K562 (cell line): ENCODE results near the gene MEF2D. TPM values are rescaled to one million over a fixed set of nuclear protein-coding genes. Genes with fewer than 3 reads are reported as not detected.
A peak's percentile ranks its signal among the peaks of the same experiment; 100 is the strongest.

Experiments used
- GABPB1 ChIP-seq: sonication (generic); formaldehyde crosslinking; IDR thresholded peaks from 2 replicates; pipeline ENCODE4 v1.8.0; 2022; ENCODE audit warnings: mild to moderate bottlenecking, missing genetic modification reagents
- MECOM ChIP-seq: fragments of 250-450 bp; sonication (Bioruptor Pico); IDR thresholded peaks from 2 replicates; pipeline ENCODE4 v1.8.0; 2022; ENCODE audit warnings: inconsistent platforms
- NR2C2 ChIP-seq, 2 experiments: fragments of 200-800 bp in 1 of 2; sonication (Bioruptor generic) in 1 of 2; sonication (generic) in 1 of 2; formaldehyde crosslinking in 1 of 2; IDR thresholded peaks; 2 replicates each; pipeline versions ENCODE4 v1.6.1 to v1.8.0; 2016 to 2022; ENCODE audit warnings: mild to moderate bottlenecking in 1 of 2, missing compliant biosample characterization in 1 of 2, missing genetic modification characterization in 1 of 2, missing genetic modification reagents in 1 of 2
- PHB2 ChIP-seq: fragments of 450-650 bp; IDR thresholded peaks from 2 replicates; pipeline ENCODE4 v1.6.1; 2017; ENCODE audit warnings: low read depth
- RB1 ChIP-seq: fragments of 450-650 bp; IDR thresholded peaks from 2 replicates; pipeline ENCODE4 v1.6.1; 2017; ENCODE audit warnings: low read depth, mild to moderate bottlenecking
- SMARCC2 ChIP-seq: fragments of 450-650 bp; IDR thresholded peaks from 2 replicates; pipeline ENCODE4 v1.6.1; 2017; ENCODE audit warnings: antibody characterized with exemption, moderate library complexity, mild to moderate bottlenecking, low read depth
- TBP ChIP-seq: optimal IDR thresholded peaks from 2 replicates; pipeline ENCODE3; 2011; ENCODE audit warnings: low read depth, low read length, improper control_type of control experiment
- ZNF143 ChIP-seq: sonication (generic); formaldehyde crosslinking; IDR thresholded peaks from 2 replicates; pipeline ENCODE4 v1.9.0; 2022; ENCODE audit warnings: mild to moderate bottlenecking, missing genetic modification reagents
- polyA plus RNA-seq, 8 experiments: library from polyadenylated mRNA; depleted of rRNA in 4 of 8; stranded (reverse) in 5 of 8; unstranded in 3 of 8; fragments of >200 nt; fragmentation: Nextera tagmentation in 2 of 8; fragmentation: Illumina TruSeq in 1 of 8; extraction: Ambion mirVana in 2 of 8; extraction: Trizol in 1 of 8; gene quantifications; 2 replicates each; pipeline versions ENCODE4 v1.2.1 to v1.2.3, GENCODE V29; 2011 to 2014; ENCODE audit warnings: inconsistent platforms in 1 of 8, missing spikeins in 1 of 8
- total RNA-seq, 7 experiments: library from RNA; depleted of rRNA in 6 of 7; stranded (reverse); fragments of >200 nt in 6 of 7; fragmentation: Illumina TruSeq in 2 of 7; extraction: Trizol in 2 of 7; gene quantifications; 2 replicates each; pipeline versions ENCODE4 v1.2.1 to v1.2.3, GENCODE V29; 2011 to 2021; ENCODE audit warnings: low replicate concordance in 1 of 7
- TF ChIP-seq, protein P1 (sequence below): fragments of 250-450 bp; sonication (Bioruptor Pico); IDR thresholded peaks from 2 replicates; pipeline ENCODE4 v1.4.0; 2020; ENCODE audit warnings: mild to moderate bottlenecking, moderate library complexity
- TF ChIP-seq, protein P2 (sequence below): fragments of 450-650 bp; formaldehyde crosslinking; conservative IDR thresholded peaks from 2 replicates; pipeline ENCODE4 v1.4.0; 2022; ENCODE audit warnings: mild to moderate bottlenecking, missing genetic modification characterization
- TF ChIP-seq, protein P3 (sequence below), 2 experiments: fragments of 450-650 bp in 1 of 2; sonication (generic) in 1 of 2; formaldehyde crosslinking in 1 of 2; IDR thresholded peaks; 2 replicates each; pipeline versions ENCODE4 v1.7.1 to v1.9.0; 2016 to 2022; ENCODE audit warnings: inconsistent platforms in 1 of 2, mild to moderate bottlenecking in 1 of 2, missing genetic modification reagents in 1 of 2
- TF ChIP-seq, protein P4 (sequence below), 2 experiments: IDR thresholded peaks; 2 replicates each; pipeline ENCODE4 v1.6.1; 2011; ENCODE audit warnings: borderline replicate concordance in 1 of 2, control low read depth in 1 of 2, low read depth in 1 of 2, low read length in 1 of 2, mild to moderate bottlenecking in 1 of 2, mixed read lengths in 1 of 2, moderate library complexity in 1 of 2; ENCODE audit not compliant: insufficient read depth in 1 of 2, insufficient read length in 1 of 2, poor library complexity in 1 of 2, severe bottlenecking in 1 of 2; ENCODE audit errors: extremely low read depth in 1 of 2

Gene MEF2D
- total and polyA plus RNA-seq, 9 of the 15 experiments (the other 6 are each of a cell fraction or from before 2014, with no cell fraction given), result 0.10 to 19.5 (median 2.6) TPM

GRCh38 chr1:156456625-156457465 lies 43.7 kb downstream of the MEF2D start (continued):
- TF ChIP-seq, protein P1, sequence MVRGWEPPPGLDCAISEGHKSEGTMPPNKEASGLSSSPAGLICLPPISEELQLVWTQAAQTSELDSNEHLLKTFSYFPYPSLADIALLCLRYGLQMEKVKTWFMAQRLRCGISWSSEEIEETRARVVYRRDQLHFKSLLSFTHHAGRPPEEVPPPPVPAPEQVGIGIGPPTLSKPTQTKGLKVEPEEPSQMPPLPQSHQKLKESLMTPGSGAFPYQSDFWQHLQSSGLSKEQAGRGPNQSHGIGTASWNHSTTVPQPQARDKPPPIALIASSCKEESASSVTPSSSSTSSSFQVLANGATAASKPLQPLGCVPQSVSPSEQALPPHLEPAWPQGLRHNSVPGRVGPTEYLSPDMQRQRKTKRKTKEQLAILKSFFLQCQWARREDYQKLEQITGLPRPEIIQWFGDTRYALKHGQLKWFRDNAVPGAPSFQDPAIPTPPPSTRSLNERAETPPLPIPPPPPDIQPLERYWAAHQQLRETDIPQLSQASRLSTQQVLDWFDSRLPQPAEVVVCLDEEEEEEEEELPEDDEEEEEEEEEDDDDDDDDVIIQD (CRISPR knock-in tag), result no peak
- TF ChIP-seq, protein P2, sequence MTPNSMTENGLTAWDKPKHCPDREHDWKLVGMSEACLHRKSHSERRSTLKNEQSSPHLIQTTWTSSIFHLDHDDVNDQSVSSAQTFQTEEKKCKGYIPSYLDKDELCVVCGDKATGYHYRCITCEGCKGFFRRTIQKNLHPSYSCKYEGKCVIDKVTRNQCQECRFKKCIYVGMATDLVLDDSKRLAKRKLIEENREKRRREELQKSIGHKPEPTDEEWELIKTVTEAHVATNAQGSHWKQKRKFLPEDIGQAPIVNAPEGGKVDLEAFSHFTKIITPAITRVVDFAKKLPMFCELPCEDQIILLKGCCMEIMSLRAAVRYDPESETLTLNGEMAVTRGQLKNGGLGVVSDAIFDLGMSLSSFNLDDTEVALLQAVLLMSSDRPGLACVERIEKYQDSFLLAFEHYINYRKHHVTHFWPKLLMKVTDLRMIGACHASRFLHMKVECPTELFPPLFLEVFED (CRISPR knock-in tag), result no peak
- TF ChIP-seq PHB2 (no peak), NR2C2 (CRISPR knock-in tag; IDR thresholded peaks at IDR 0.05) (peak; percentile 78), NR2C2 (tag; IDR thresholded peaks at IDR 0.05) (peak; percentile 97), RB1 (peak; percentile 47; the same call in 1 of the 2 replicates), SMARCC2 (no peak), ZNF143 (CRISPR knock-in tag) (peak; percentile 38; the same call in 1 of the 2 replicates), MECOM (CRISPR knock-in tag) (0 out of 2 replicates have a peak, but pooled peaks have one; percentile 26), TBP (peak; percentile 58), GABPB1 (peak; percentile 43; the same call in 1 of the 2 replicates)
- TF ChIP-seq, protein P3, sequence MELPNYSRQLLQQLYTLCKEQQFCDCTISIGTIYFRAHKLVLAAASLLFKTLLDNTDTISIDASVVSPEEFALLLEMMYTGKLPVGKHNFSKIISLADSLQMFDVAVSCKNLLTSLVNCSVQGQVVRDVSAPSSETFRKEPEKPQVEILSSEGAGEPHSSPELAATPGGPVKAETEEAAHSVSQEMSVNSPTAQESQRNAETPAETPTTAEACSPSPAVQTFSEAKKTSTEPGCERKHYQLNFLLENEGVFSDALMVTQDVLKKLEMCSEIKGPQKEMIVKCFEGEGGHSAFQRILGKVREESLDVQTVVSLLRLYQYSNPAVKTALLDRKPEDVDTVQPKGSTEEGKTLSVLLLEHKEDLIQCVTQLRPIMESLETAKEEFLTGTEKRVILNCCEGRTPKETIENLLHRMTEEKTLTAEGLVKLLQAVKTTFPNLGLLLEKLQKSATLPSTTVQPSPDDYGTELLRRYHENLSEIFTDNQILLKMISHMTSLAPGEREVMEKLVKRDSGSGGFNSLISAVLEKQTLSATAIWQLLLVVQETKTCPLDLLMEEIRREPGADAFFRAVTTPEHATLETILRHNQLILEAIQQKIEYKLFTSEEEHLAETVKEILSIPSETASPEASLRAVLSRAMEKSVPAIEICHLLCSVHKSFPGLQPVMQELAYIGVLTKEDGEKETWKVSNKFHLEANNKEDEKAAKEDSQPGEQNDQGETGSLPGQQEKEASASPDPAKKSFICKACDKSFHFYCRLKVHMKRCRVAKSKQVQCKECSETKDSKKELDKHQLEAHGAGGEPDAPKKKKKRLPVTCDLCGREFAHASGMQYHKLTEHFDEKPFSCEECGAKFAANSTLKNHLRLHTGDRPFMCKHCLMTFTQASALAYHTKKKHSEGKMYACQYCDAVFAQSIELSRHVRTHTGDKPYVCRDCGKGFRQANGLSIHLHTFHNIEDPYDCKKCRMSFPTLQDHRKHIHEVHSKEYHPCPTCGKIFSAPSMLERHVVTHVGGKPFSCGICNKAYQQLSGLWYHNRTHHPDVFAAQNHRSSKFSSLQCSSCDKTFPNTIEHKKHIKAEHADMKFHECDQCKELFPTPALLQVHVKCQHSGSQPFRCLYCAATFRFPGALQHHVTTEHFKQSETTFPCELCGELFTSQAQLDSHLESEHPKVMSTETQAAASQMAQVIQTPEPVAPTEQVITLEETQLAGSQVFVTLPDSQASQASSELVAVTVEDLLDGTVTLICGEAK (IDR thresholded peaks at IDR 0.05), result peak; percentile 61
- TF ChIP-seq, protein P3 (CRISPR knock-in tag; IDR thresholded peaks at IDR 0.05), result no peak
- TF ChIP-seq, protein P4, sequence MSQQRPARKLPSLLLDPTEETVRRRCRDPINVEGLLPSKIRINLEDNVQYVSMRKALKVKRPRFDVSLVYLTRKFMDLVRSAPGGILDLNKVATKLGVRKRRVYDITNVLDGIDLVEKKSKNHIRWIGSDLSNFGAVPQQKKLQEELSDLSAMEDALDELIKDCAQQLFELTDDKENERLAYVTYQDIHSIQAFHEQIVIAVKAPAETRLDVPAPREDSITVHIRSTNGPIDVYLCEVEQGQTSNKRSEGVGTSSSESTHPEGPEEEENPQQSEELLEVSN (IDR thresholded peaks at IDR 0.05; ENCODE audit: borderline replicate concordance in 1 of 2, extremely low read depth in 1 of 2, insufficient read depth in 1 of 2, insufficient read length in 1 of 2, low read depth in 1 of 2, low read length in 1 of 2, poor library complexity in 1 of 2, severe bottlenecking in 1 of 2), result peak; percentile 96 to 97
